GM18520 (cell line): ENCODE data around the gene KRTAP9-2.
"Not testable (repeated sequence)": the region's sequence is repeated elsewhere in the genome, so short reads cannot be mapped to it uniquely, and the experiment has no call there.

ENCODE experiments used
- ATAC-seq: cut with Tn5 transposase; IDR thresholded peaks from one replicate; pipeline ENCODE4 v1.9.1; 2021; ENCODE audit not compliant: unreplicated experiment

Gene KRTAP9-2

DNA sequence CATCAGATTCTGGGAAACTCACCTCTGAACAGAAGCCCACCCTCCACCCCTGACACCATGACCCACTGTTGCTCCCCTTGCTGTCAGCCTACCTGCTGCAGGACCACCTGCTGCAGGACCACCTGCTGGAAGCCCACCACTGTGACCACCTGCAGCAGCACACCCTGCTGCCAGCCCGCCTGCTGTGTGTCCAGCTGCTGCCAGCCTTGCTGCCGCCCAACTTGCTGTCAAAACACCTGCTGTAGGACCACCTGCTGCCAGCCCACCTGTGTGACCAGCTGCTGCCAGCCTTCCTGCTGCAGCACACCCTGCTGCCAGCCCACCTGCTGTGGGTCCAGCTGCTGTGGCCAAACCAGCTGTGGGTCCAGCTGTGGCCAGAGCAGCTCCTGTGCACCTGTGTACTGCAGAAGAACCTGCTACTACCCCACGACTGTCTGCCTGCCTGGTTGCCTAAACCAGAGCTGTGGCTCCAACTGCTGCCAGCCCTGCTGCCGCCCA is at the start of gene KRTAP9-2:
TSS of gene KRTAP9-2 (plus strand) at position 51 of the 498 bp plus-strand sequence. CDS start at position 58, 7 bp downstream.
- ATAC-seq = not testable (repeated sequence)

DNA sequence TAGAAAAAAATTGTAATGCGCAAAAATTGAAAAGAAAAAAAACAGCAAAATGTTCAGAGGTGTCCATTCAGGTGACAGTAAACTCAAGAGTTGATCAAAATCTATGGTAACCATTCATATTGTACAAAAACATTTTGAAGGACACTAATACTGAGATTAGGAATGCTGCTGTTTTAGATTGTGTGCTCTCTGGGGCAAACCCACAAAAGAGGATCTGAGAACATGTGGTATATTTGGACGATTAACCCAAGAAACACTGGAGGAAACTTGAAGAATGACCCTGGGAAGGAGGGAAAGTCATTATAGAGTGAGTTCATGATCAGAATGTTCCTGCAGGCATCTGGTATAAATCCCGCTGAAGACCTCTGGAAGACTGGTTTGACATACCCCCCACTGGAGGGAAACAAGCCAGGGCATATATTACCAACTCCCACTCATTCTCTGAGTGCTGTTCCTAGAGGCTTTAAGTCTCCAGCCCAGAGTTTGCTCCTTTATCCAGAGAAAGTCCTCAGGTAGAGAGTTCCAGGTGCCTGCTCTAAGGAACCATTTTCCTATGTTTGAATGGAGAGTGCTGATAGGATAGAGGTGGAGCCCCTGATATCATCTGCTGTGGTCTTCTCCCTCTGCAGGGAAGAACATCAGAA is 49.6 kb upstream of the KRTAP9-2 start:
- ATAC-seq = no peak

GRCh38 chr17:41177727-41178271 is 48.6 kb upstream of the KRTAP9-2 start, which contains the start of gene KRTAP4-2:
Gene KRTAP4-2, minus strand, starts transcription at chr17:41178221. Its CDS starts 57 bp downstream, at chr17:41178164.
- no peak for ATAC-seq

DNA sequence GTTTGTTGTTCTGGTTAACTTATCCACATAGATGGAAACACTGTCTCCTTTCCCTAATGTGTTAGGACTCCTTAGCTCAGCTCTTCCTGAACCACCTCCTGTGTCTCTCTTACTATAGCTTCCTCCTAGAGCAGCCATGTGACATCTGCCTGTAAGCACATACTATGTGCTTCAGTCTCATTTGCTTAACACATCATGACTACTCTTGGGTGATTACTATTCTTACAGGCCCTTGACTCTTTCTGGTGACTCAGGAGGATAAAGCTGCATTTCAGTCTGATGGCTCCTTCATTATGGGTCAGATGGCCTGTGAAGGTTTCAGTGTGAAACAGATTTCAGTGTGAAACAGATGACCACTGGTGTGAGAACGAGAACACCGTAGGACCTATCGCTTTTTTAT is 48.1 kb upstream of the KRTAP9-2 start:
- no peak for ATAC-seq

DNA sequence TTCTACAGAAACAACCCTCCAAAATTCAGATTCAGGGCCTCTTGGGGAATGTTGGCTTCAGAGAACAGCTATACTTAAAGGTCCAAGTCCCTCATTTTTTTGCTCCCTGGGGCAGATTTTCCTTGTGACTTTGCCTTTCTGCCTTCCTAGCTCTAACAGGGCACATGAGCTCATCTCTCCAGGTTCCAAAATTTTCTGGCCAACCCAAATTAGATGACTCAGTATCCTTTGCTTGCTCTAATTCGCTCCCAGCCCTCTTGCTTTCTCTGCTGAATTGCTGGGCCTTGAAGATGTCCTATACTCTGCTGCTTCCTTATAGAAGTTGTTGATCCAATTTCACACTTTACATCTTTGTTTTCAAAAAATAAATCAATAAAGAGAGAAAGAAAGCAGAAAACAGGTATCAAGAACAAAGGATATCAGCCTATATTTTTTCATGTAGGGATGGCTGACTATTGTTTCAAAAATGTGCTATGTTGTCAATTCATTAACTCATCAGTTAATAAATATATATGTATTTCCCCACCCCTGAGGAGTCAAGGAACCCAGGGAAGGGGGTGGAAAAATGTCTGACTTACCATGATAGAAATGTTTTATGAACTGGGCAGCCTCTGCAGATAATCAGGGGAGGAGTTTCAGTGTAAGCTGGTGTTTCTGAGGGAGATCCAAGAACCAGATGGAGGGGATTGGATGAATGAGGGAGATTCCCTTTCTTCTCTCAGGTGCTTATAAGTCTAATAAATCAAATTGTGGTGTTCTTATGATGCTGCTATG is 47.4 kb upstream of the KRTAP9-2 start:
- ATAC-seq = no peak

GRCh38 chr17:41184480-41184961 is 41.9 kb upstream of the KRTAP9-2 start, which contains the start of gene KRTAP4-1:
Gene KRTAP4-1, minus strand, starts transcription at chr17:41184911. Its CDS starts 57 bp downstream, at chr17:41184854.
- ATAC-seq = no peak

GRCh38 chr17:41185001-41185400 is 41.4 kb upstream of the KRTAP9-2 start:
- ATAC-seq = no peak

- no peak for ATAC-seq
Measured at GRCh38 chr17:41186872-41187271, 39.6 kb upstream of the KRTAP9-2 start.

GRCh38 chr17:41189837-41190318 is 36.6 kb upstream of the KRTAP9-2 start, which contains the start of gene KRTAP9-1:
Gene KRTAP9-1, plus strand, starts transcription at chr17:41189887. Its CDS starts 0 bp downstream, at chr17:41189887.
- not testable (repeated sequence) for ATAC-seq

DNA sequence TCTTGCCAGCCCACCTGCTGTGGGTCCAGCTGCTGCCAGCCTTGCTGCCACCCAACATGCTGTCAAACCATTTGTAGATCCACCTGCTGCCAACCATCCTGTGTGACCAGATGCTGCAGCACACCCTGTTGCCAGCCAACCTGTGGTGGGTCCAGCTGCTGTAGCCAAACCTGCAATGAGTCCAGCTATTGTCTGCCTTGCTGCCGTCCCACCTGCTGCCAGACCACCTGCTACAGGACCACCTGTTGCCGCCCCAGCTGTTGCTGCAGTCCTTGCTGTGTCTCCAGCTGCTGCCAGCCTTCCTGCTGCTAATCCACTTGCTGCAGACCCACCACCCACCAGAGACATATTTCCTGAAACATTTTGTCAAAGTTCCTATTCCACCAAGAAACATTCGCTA is 36.1 kb upstream of the KRTAP9-2 start:
- ATAC-seq = no peak

DNA sequence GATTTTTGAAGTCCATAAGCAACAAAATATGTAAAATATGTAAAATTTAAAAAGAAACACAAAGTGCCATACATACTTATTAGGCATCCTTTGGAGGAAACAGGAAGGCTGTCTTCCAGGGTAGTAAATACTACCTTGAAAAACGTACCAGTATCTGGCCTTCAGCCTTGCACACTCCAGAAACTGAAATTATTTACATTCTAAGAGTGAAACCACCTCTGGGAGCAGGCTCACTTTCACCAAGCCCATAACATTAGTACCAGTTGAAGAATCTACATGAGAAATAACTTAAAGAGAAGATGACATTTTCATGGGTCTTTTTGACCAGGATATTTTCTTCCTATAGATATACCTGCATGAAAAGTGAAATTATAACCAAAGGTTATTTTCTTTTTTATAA is 30.4 kb upstream of the KRTAP9-2 start:
- ATAC-seq = no peak

GRCh38 chr17:41199421-41200078 is 26.9 kb upstream of the KRTAP9-2 start:
- no peak for ATAC-seq

DNA sequence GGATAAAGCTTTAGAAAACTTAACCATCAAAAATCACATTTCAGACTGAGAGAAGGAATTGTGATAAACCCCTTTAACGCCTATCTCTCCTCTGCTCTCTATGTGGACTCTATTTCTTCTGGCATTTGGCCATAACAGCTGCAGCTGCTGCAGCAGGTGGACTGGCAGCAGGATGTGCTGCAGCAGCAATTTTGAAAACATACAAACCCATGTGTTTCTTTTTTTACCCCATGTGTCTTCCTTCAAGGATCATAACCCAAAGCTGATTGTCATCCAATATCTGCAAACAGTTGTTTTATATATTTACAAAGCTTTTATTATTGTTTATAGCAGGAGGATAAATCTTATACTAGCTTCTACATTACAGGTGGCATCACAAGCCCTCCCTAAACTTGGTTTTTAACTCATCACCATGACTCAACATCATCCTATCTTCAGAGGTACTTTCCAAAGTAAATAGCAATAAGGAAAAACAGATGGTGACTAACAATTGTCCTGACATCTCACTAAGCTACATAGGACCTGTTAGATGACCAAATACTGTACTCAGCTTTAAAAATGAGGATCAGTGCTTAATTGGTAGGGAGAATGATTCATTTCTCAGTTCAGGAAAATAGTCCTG is 14.5 kb upstream of the KRTAP9-2 start:
- no peak for ATAC-seq

DNA sequence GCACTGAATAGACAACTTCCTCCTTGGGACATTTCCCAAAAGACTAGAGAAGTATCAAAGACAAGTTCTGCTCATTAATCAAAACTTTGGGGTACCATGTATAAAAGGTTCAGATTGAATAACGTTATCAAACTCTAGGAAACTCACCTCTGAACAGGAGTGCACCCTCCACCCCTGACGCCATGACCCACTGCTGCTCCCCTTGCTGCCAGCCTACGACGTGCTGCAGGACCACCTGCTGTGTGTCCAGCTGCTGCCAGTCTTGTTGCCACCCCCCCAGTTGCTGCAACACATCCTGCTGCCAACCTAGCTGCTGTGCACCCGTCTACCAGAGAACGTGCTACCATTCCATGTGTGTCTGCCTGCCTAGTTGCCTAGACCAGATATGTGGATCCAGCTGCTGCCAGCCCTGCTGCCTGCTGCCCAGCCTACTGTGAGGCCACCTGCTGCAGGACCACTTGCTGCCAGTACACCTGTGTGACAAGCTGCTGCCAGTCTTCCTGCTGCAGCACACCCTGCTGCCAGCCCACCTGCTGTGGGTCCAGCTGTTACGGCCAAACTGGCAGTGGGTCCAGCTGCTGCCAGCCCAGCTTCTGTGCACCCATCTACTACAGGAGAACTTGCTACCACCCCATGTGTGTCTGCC is 13.8 kb upstream of the KRTAP9-2 start:
- ATAC-seq = no peak

GRCh38 chr17:41215681-41216080 is 10.8 kb upstream of the KRTAP9-2 start:
- no peak for ATAC-seq

- ATAC-seq = no peak
Measured at GRCh38 chr17:41223821-41224220, 2.6 kb upstream of the KRTAP9-2 start.

DNA sequence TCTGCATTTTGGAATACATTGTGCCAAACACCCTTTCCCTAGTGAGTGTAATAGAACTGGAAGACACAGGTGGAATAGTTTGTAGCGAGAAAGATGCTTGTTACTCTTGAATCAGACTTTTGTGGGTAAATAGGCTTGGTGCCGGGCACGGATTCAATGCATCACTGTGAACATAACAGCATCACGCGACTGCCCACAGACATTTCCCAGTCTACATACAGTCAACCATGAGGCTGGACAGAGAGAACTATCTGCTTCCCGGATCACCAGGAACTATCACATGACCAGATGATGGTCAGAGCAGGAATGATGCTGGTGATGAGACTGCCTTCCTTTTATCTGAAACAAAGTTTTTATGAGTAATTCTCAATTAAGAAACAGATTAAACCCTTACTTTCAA is 397 bp upstream of the KRTAP9-2 start:
- ATAC-seq = no peak

GRCh38 chr17:41230094-41230493 is 3.6 kb downstream of the KRTAP9-2 start:
- ATAC-seq = no peak

DNA sequence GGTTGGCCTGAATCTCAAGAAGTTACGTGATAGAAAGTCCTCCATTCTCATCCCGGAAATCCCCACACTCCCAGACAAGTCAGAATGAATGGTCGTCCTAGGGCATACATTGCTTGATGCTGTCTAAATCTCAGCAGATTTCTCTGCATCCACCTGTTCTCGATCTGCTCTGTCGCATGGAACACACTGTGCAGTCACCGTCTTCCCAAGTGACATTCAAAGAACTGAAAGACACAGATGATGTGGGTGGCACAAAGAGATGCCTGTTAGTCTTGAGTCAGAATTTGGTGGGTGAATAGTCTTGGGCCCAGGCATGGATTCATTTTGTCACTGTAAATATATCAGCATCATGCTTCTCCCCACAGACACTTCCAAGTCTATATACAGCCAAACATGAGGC is 5.3 kb downstream of the KRTAP9-2 start:
- no peak for ATAC-seq
